IPS DF 4.7 (cell line): ENCODE data around the gene CCDC54.

ENCODE experiments used
- DNase-seq: peaks from one replicate; pipeline ENCODE4 v3.0.0-alpha.2; 2013; ENCODE audit warnings: low spot score; ENCODE audit errors: extremely low read depth

Gene CCDC54

GRCh38 chr3:107392549-107393165 lies 15.4 kb downstream of the CCDC54 start:
- DNase-seq = no peak

- DNase-seq = no peak
Observed at GRCh38 chr3:107394502-107394901, 17.3 kb downstream of the CCDC54 start.

GRCh38 chr3:107395066-107395465 lies 17.8 kb downstream of the CCDC54 start:
- no peak for DNase-seq

- no peak for DNase-seq
Observed at GRCh38 chr3:107401301-107401700, 24.1 kb downstream of the CCDC54 start.

GRCh38 chr3:107402214-107402613 lies 25.0 kb downstream of the CCDC54 start:
- DNase-seq = no peak

GRCh38 chr3:107404727-107405469 lies 27.7 kb downstream of the CCDC54 start:
- DNase-seq = no peak

GRCh38 chr3:107407355-107407754 lies 30.1 kb downstream of the CCDC54 start:
- no peak for DNase-seq

- DNase-seq = no peak
Observed at GRCh38 chr3:107408513-107408912, 31.3 kb downstream of the CCDC54 start.

- no peak for DNase-seq
Observed at GRCh38 chr3:107409365-107409764, 32.1 kb downstream of the CCDC54 start.

GRCh38 chr3:107410606-107411005 lies 33.4 kb downstream of the CCDC54 start:
- DNase-seq = no peak

GRCh38 chr3:107411056-107411455 lies 33.8 kb downstream of the CCDC54 start:
- no peak for DNase-seq

- DNase-seq = no peak
Observed at GRCh38 chr3:107411779-107412178, 34.5 kb downstream of the CCDC54 start.

GRCh38 chr3:107412376-107412775 lies 35.1 kb downstream of the CCDC54 start:
- DNase-seq = no peak

GRCh38 chr3:107413264-107413663 lies 36.0 kb downstream of the CCDC54 start:
- DNase-seq = no peak

GRCh38 chr3:107414325-107414964 lies 37.2 kb downstream of the CCDC54 start:
- no peak for DNase-seq

- DNase-seq = no peak
Observed at GRCh38 chr3:107416138-107416537, 38.9 kb downstream of the CCDC54 start.

GRCh38 chr3:107416886-107417285 lies 39.6 kb downstream of the CCDC54 start:
- DNase-seq = no peak

- no peak for DNase-seq
Observed at GRCh38 chr3:107421170-107421792, 44.0 kb downstream of the CCDC54 start.

- DNase-seq = no peak
Observed at GRCh38 chr3:107421881-107422280, 44.6 kb downstream of the CCDC54 start.

- DNase-seq = no peak
Observed at GRCh38 chr3:107425033-107425432, 47.8 kb downstream of the CCDC54 start.

GRCh38 chr3:107426223-107426622 lies 49.0 kb downstream of the CCDC54 start:
- DNase-seq = no peak
